ENCODE measurements around the gene CPSF2. TPM values are rescaled to one million over a fixed set of nuclear protein-coding genes. Genes with fewer than 3 reads are reported as not detected.

Gene CPSF2
- total RNA-seq, 2 donors from 2014 or later, result 91.8 to 103 TPM

- Histone ChIP-seq H3K4me1 (ENCODE audit: control insufficient read depth, insufficient read depth, low read length) (no peaks in the 10 kb centered on the region), H3K9me3 (ENCODE audit: control insufficient read depth, low read length) (no peaks in the 10 kb centered on the region), H3K27me3 (ENCODE audit: control insufficient read depth, insufficient read depth, low read length, poor library complexity, severe bottlenecking) (no peaks in the 10 kb centered on the region), H3K27ac (ENCODE audit: low read depth, low read length) (no peak overlapping the region), H3K36me3 (ENCODE audit: control insufficient read depth, insufficient read depth, low read length) (no peaks in the 10 kb centered on the region), H3K9ac (ENCODE audit: extremely low read depth, low read length, poor library complexity, severe bottlenecking) (no peak overlapping the region), H3K4me3 (ENCODE audit: low read length) (no peak overlapping the region)
- Mint-ChIP-seq H3K27ac (no peak overlapping the region), H3K27me3 (ENCODE audit: insufficient read depth) (peaks cover 1% of the 10 kb centered on the region), H3K4me3 (no peak overlapping the region), H3K36me3 (ENCODE audit: low read depth) (no peaks in the 10 kb centered on the region), H3K9me3 (peaks cover 6% of the 10 kb centered on the region), H3K4me1 (no peaks in the 10 kb centered on the region)
- no peak for DNase-seq
- TF ChIP-seq CTCF (conservative IDR thresholded peaks at IDR 0.05), result no peak
- 90 to 98% methylated on average over 5 of the region's 5 CpGs for WGBS, 2 experiments (ENCODE audit: insufficient coverage in 1 of 2, insufficient read length in 1 of 2)
Measured at GRCh38 chr14:92215579-92215978, 93.8 kb downstream of the CPSF2 start.

GRCh38 chr14:92217936-92218335, 96.2 kb downstream of the CPSF2 start:
- Mint-ChIP-seq H3K4me3 (no peak overlapping the region), H3K27me3 (ENCODE audit: insufficient read depth) (peaks cover 1% of the 10 kb centered on the region), H3K27ac (no peak overlapping the region), H3K9me3 (peaks cover 6% of the 10 kb centered on the region), H3K4me1 (no peaks in the 10 kb centered on the region), H3K36me3 (ENCODE audit: low read depth) (no peaks in the 10 kb centered on the region)
- H3K9me3 ChIP-seq (ENCODE audit: control insufficient read depth, low read length), result no peaks in the 10 kb centered on the region
- no peak overlapping the region for H3K4me3 ChIP-seq (ENCODE audit: low read length)
- no peaks in the 10 kb centered on the region for H3K36me3 ChIP-seq (ENCODE audit: control insufficient read depth, insufficient read depth, low read length)
- no peaks in the 10 kb centered on the region for H3K4me1 ChIP-seq (ENCODE audit: control insufficient read depth, insufficient read depth, low read length)
- no peaks in the 10 kb centered on the region for H3K27me3 ChIP-seq (ENCODE audit: control insufficient read depth, insufficient read depth, low read length, poor library complexity, severe bottlenecking)
- H3K27ac ChIP-seq (ENCODE audit: low read depth, low read length), result no peak overlapping the region
- no peak for TF ChIP-seq CTCF (conservative IDR thresholded peaks at IDR 0.05)
- no peak overlapping the region for H3K9ac ChIP-seq (ENCODE audit: extremely low read depth, low read length, poor library complexity, severe bottlenecking)
- no peak for DNase-seq
- WGBS, 2 experiments (ENCODE audit: insufficient coverage in 1 of 2, insufficient read length in 1 of 2), result no CpG with 5 or more reads among the region's 1 CpG

Other genes starting within 250 kb of the CPSF2 start
- 1 to 10 TPM; 4.0 to 4.8 TPM for gene FBLN5, start 174.3 kb upstream of the CPSF2 start, total RNA-seq
- gene TRIP11, start 81.9 kb upstream of the CPSF2 start, total RNA-seq, result 10 to 100 TPM; 39.0 to 40.8 TPM
- gene ATXN3, start 15.4 kb upstream of the CPSF2 start, total RNA-seq, result 10 to 100 TPM; 25.7 to 33.2 TPM
- 100 to 1,000 TPM; 122 to 155 TPM for gene NDUFB1, start 263 bp upstream of the CPSF2 start, total RNA-seq
- gene SLC24A4, start 201.2 kb downstream of the CPSF2 start, total RNA-seq, result under 1 TPM; 0.09 to 0.29 TPM

Data from endodermal cell (in vitro differentiated cells).